ENCODE data around the gene IQSEC3.

- TF ChIP-seq, protein P1, sequence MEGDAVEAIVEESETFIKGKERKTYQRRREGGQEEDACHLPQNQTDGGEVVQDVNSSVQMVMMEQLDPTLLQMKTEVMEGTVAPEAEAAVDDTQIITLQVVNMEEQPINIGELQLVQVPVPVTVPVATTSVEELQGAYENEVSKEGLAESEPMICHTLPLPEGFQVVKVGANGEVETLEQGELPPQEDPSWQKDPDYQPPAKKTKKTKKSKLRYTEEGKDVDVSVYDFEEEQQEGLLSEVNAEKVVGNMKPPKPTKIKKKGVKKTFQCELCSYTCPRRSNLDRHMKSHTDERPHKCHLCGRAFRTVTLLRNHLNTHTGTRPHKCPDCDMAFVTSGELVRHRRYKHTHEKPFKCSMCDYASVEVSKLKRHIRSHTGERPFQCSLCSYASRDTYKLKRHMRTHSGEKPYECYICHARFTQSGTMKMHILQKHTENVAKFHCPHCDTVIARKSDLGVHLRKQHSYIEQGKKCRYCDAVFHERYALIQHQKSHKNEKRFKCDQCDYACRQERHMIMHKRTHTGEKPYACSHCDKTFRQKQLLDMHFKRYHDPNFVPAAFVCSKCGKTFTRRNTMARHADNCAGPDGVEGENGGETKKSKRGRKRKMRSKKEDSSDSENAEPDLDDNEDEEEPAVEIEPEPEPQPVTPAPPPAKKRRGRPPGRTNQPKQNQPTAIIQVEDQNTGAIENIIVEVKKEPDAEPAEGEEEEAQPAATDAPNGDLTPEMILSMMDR (conservative IDR thresholded peaks at IDR 0.05) = no peak
- TF ChIP-seq ZFX (IDR thresholded peaks at IDR 0.05) = no peak
Measured at GRCh38 chr12:220491-220890, 153.9 kb downstream of the IQSEC3 start.
